HEK293 (cell line): ENCODE data around the gene MARK2.
A peak's percentile ranks its signal among the peaks of the same experiment; 100 is the strongest.

ENCODE experiments used
- CTCF ChIA-PET: fragments of 350-600 bp; formaldehyde crosslinking; extraction: SDS; loops from one replicate; lab custom pipeline; 2021; ENCODE audit warnings: antibody characterized with exemption; lab: Yijun Ruan, JAX
- POLR2A ChIA-PET: fragments of 300-600 bp; formaldehyde crosslinking; extraction: SDS; loops from one replicate; lab custom pipeline; 2020; ENCODE audit warnings: antibody characterized with exemption, inconsistent platforms; lab: Yijun Ruan, JAX
- H3K27ac ChIP-seq: fragments of 200-500 bp; sonication (Bioruptor generic); 2 replicates; pipeline ENCODE4 v1.5.1; 2014; ENCODE audit warnings: low read depth, low read length, control low read depth, inconsistent platforms; ENCODE audit errors: extremely low read depth
- H3K36me3 ChIP-seq, 2 experiments: fragments of 200-500 bp in 1 of 2; sonication (Bioruptor generic) in 1 of 2; 1 replicate in 1 of 2; 2 replicates in 1 of 2; pipeline ENCODE4 v1.5.1; 2014 to 2017; ENCODE audit warnings: inconsistent platforms in 2 of 2, low read length in 2 of 2; ENCODE audit not compliant: control insufficient read depth in 2 of 2, insufficient read depth in 1 of 2
- H3K4me1 ChIP-seq: fragments of 200-500 bp; sonication (Bioruptor generic); 2 replicates; pipeline ENCODE4 v1.5.1; 2014; ENCODE audit warnings: mild to moderate bottlenecking, low read length, inconsistent platforms; ENCODE audit not compliant: control insufficient read depth, insufficient read depth
- H3K4me3 ChIP-seq: 2 replicates; pipeline ENCODE4 v1.5.1; 2011; ENCODE audit warnings: low read depth, mild to moderate bottlenecking, control low read depth, low read length, moderate library complexity
- H3K9me3 ChIP-seq: fragments of 200-500 bp; sonication (Bioruptor generic); 2 replicates; pipeline ENCODE4 v1.5.1; 2014; ENCODE audit warnings: low read depth, low read length, inconsistent platforms; ENCODE audit not compliant: control insufficient read depth, insufficient read depth
- BCL11A ChIP-seq: fragments of 450-650 bp; formaldehyde crosslinking; IDR thresholded peaks from 2 replicates; pipeline ENCODE4 v1.5.1; 2016; ENCODE audit warnings: low read depth, missing biosample characterization, missing genetic modification characterization
- GLI2 ChIP-seq: fragments of 450-650 bp; formaldehyde crosslinking; IDR thresholded peaks from 2 replicates; pipeline ENCODE4; 2017; ENCODE audit warnings: missing biosample characterization, missing genetic modification characterization, low read depth, borderline replicate concordance
- GLIS2 ChIP-seq: fragments of 450-650 bp; formaldehyde crosslinking; IDR thresholded peaks from 2 replicates; pipeline ENCODE4 v1.5.1; 2016; ENCODE audit warnings: missing biosample characterization, missing genetic modification characterization
- IKZF3 ChIP-seq: fragments of 450-650 bp; IDR thresholded peaks from 2 replicates; pipeline ENCODE4 v1.5.0; 2018; ENCODE audit warnings: missing biosample characterization, mild to moderate bottlenecking, missing genetic modification characterization, moderate library complexity
- KLF1 ChIP-seq: fragments of 450-650 bp; formaldehyde crosslinking; IDR thresholded peaks from 2 replicates; pipeline ENCODE4 v1.5.1; 2016; ENCODE audit warnings: missing biosample characterization, missing genetic modification characterization
- PRDM1 ChIP-seq: fragments of 450-650 bp; formaldehyde crosslinking; IDR thresholded peaks from 2 replicates; pipeline ENCODE4; 2016; ENCODE audit warnings: missing biosample characterization, missing genetic modification characterization
- SP2 ChIP-seq: fragments of 450-650 bp; formaldehyde crosslinking; IDR thresholded peaks from 2 replicates; pipeline ENCODE4 v1.5.1; 2016; ENCODE audit warnings: missing biosample characterization, missing genetic modification characterization
- TRIM28 ChIP-seq: IDR thresholded peaks from 2 replicates; pipeline ENCODE4 v1.6.1; 2011; ENCODE audit warnings: low read length, control low read depth, borderline replicate concordance
- ZBTB17 ChIP-seq: fragments of 450-650 bp; formaldehyde crosslinking; IDR thresholded peaks from 2 replicates; pipeline ENCODE4 v1.5.1; 2016; ENCODE audit warnings: missing biosample characterization, missing genetic modification characterization
- ZBTB48 ChIP-seq: fragments of 450-650 bp; formaldehyde crosslinking; IDR thresholded peaks from 2 replicates; pipeline ENCODE4 v1.5.1; 2016; ENCODE audit warnings: missing biosample characterization, missing genetic modification characterization
- ZEB2 ChIP-seq: fragments of 450-650 bp; formaldehyde crosslinking; IDR thresholded peaks from 2 replicates; pipeline ENCODE4 v1.5.1; 2016; ENCODE audit warnings: missing biosample characterization, missing genetic modification characterization
- ZNF202 ChIP-seq: fragments of 450-650 bp; formaldehyde crosslinking; IDR thresholded peaks from 2 replicates; pipeline ENCODE4 v1.5.1; 2016; ENCODE audit warnings: missing biosample characterization, missing genetic modification characterization, borderline replicate concordance
- ZNF223 ChIP-seq: fragments of 450-650 bp; formaldehyde crosslinking; IDR thresholded peaks from 2 replicates; pipeline ENCODE4 v1.5.1; 2016; ENCODE audit warnings: missing biosample characterization, missing genetic modification characterization
- ZNF239 ChIP-seq: fragments of 450-650 bp; formaldehyde crosslinking; IDR thresholded peaks from 2 replicates; pipeline ENCODE4 v1.5.1; 2016; ENCODE audit warnings: missing biosample characterization, missing genetic modification characterization
- ZNF37A ChIP-seq: fragments of 450-650 bp; IDR thresholded peaks from 2 replicates; pipeline ENCODE4 v1.5.1; 2018; ENCODE audit warnings: missing biosample characterization, missing genetic modification characterization
- ZNF394 ChIP-seq: fragments of 450-650 bp; formaldehyde crosslinking; IDR thresholded peaks from 2 replicates; pipeline ENCODE4 v1.5.1; 2016; ENCODE audit warnings: missing biosample characterization, missing genetic modification characterization, mild to moderate bottlenecking, moderate library complexity, borderline replicate concordance
- ZNF426 ChIP-seq: fragments of 450-650 bp; formaldehyde crosslinking; IDR thresholded peaks from 2 replicates; pipeline ENCODE4 v1.5.1; 2017; ENCODE audit warnings: missing biosample characterization, missing genetic modification characterization, mild to moderate bottlenecking, inconsistent platforms, moderate library complexity
- ZNF48 ChIP-seq: fragments of 450-650 bp; formaldehyde crosslinking; IDR thresholded peaks from 2 replicates; pipeline ENCODE4 v1.5.1; 2016; ENCODE audit warnings: missing biosample characterization, missing genetic modification characterization
- ZNF510 ChIP-seq: fragments of 450-650 bp; formaldehyde crosslinking; IDR thresholded peaks from 2 replicates; pipeline ENCODE4 v1.5.1; 2018; ENCODE audit warnings: mild to moderate bottlenecking, missing genetic modification characterization, missing biosample characterization; ENCODE audit not compliant: insufficient replicate concordance
- ZNF571 ChIP-seq: fragments of 450-650 bp; formaldehyde crosslinking; IDR thresholded peaks from 2 replicates; pipeline ENCODE4 v1.5.0; 2017; ENCODE audit warnings: missing biosample characterization, missing genetic modification characterization
- ZNF830 ChIP-seq: fragments of 450-650 bp; IDR thresholded peaks from 2 replicates; pipeline ENCODE4 v1.5.0; 2018; ENCODE audit warnings: missing biosample characterization, missing genetic modification characterization, low read depth, mild to moderate bottlenecking, moderate library complexity
- ZNF837 ChIP-seq: fragments of 450-650 bp; formaldehyde crosslinking; IDR thresholded peaks from 2 replicates; pipeline ENCODE4 v1.5.1; 2016; ENCODE audit warnings: missing biosample characterization, missing genetic modification characterization
- TF ChIP-seq, protein P1 (sequence below): fragments of 450-650 bp; formaldehyde crosslinking; IDR thresholded peaks from 2 replicates; pipeline ENCODE4 v1.5.1; 2016; ENCODE audit warnings: missing biosample characterization, missing genetic modification characterization
- TF ChIP-seq, protein P2 (sequence below): fragments of 450-650 bp; formaldehyde crosslinking; IDR thresholded peaks from 2 replicates; pipeline ENCODE4 v1.5.1; 2016; ENCODE audit warnings: missing biosample characterization, missing genetic modification characterization, low read depth
- TF ChIP-seq, protein P3 (sequence below): fragments of 450-650 bp; formaldehyde crosslinking; IDR thresholded peaks from 2 replicates; pipeline ENCODE4 v1.5.1; 2016; ENCODE audit warnings: missing biosample characterization, missing genetic modification characterization

Gene MARK2

DNA sequence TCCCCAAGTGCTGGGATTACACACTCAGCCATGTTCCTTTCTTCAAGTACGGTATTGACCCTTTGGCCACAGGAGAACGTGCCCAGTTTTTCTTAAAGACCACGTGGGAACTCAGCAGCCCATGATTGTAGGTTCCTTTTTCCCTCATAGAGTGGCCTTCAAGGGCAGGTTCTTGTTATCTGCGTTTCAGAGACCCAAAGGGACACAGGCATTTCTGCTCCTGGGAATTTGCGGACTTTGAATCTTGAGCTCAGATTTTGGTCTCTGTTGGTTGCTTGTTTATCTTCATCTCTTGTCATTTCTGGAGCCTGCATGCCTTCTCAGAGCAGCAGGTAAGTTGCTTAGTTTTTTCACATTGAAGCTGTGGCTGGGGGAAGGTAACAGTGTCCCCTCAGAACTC lies 12.0 kb downstream of the MARK2 start:
- no peak for TF ChIP-seq ZEB2 (tag by site-specific recombination)
- TF ChIP-seq ZNF394, result no peak
- no peak for TF ChIP-seq TRIM28
- no peak for TF ChIP-seq ZNF830 (tag by site-specific recombination)
- TF ChIP-seq ZBTB17, result no peak
- TF ChIP-seq ZNF223 (tag by site-specific recombination), result no peak
- no peak for TF ChIP-seq IKZF3 (tag by site-specific recombination)
- TF ChIP-seq ZNF48 (tag by site-specific recombination), result no peak
- TF ChIP-seq GLIS2 (tag by site-specific recombination), result no peak
- no peak for TF ChIP-seq ZNF571 (tag by site-specific recombination)
- no peak for TF ChIP-seq ZNF239 (tag by site-specific recombination)
- TF ChIP-seq, protein P1, sequence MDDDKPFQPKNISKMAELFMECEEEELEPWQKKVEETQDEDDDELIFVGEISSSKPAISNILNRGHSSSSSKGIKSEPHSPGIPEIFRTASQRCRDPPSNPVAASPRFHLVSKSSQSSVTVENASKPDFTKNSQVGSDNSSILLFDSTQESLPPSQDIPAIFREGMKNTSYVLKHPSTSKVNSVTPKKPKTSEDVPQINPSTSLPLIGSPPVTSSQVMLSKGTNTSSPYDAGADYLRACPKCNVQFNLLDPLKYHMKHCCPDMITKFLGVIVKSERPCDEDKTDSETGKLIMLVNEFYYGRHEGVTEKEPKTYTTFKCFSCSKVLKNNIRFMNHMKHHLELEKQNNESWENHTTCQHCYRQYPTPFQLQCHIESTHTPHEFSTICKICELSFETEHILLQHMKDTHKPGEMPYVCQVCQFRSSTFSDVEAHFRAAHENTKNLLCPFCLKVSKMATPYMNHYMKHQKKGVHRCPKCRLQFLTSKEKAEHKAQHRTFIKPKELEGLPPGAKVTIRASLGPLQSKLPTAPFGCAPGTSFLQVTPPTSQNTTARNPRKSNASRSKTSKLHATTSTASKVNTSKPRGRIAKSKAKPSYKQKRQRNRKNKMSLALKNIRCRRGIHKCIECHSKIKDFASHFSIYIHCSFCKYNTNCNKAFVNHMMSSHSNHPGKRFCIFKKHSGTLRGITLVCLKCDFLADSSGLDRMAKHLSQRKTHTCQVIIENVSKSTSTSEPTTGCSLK (tag by site-specific recombination), result no peak
- no peak for TF ChIP-seq ZBTB48 (tag by site-specific recombination)
- TF ChIP-seq ZNF202, result no peak
- CTCF ChIA-PET, result interaction anchor here (0.6 kb wide), 1 partner anchor 87 kb away, joined by 3 read pairs; no protein-coding TSS in a partner anchor
- Histone ChIP-seq H3K27ac (no peak overlapping the region), H3K36me3 (no peaks in the 10 kb centered on the region; a peak in 1 of 3 replicates), H3K9me3 (no peaks in the 10 kb centered on the region), H3K4me3 (no peak overlapping the region), H3K4me1 (no peaks in the 10 kb centered on the region)
- POLR2A ChIA-PET, result interaction anchor here (0.8 to 1.8 kb wide), 2 partner anchors 11 to 292 kb away, joined by 4 to 7 read pairs; partner anchors contain the start of gene MARK2

DNA sequence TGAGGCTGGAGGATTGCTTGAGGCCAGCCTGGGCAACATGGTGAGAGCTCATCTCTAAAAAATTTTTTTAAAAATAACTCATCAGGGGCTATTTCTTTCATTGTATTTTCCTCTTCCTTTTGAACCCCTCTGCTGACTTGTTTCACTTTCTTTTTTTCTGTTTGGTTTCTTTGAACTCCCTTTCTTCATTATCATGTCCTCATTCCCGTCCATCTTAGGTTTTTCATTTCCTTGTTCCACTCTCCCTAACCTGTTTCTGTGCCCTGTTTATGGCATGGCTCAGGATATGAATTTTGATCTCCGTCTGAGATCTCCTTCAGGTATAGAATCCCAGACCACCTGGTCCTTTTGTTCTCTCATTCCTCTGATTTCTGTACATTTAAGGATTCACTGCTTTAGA lies 12.5 kb downstream of the MARK2 start:
- Histone ChIP-seq H3K9me3 (no peaks in the 10 kb centered on the region), H3K36me3 (no peaks in the 10 kb centered on the region; a peak in 1 of 3 replicates), H3K4me1 (no peaks in the 10 kb centered on the region)
- POLR2A ChIA-PET, result interaction anchor here (1.8 kb wide), 1 partner anchor 12 kb away, joined by 7 read pairs; the partner anchor contains the start of gene MARK2
- TF ChIP-seq ZNF426 (tag by site-specific recombination) (no peak), PRDM1 (tag by site-specific recombination) (peak; percentile 78)
- TF ChIP-seq, all 188 proteins: peak for 1
- CTCF ChIA-PET, result no interaction called here
- H3K4me3 ChIP-seq, result no peak overlapping the region
- H3K27ac ChIP-seq, result no peak overlapping the region

DNA sequence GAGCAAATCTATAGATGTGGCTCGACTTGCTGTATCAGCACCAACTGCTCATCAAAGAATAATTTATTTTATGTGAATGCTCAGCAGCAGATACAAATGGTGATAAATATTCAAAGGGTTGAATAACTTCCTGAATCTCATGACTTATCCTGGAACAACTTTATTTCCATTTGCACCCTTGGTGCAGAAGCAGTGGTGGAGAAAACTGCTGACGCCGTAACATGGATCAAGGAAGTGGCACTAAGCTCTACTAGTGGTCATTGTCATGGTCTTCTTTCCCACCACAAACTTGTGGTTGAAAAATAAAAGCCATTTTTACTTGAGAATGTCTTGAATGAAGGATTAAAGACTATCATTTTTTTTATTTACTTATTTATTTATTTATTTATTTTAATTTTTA lies 14.6 kb downstream of the MARK2 start:
- no peak overlapping the region for H3K4me3 ChIP-seq
- POLR2A ChIA-PET, result interaction anchor here (0.6 kb wide), 1 partner anchor 16 kb away, joined by 3 read pairs; no protein-coding TSS in a partner anchor
- H3K27ac ChIP-seq, result no peak overlapping the region
- no peaks in the 10 kb centered on the region for H3K9me3 ChIP-seq
- CTCF ChIA-PET, result interaction anchor here (0.6 to 1.1 kb wide), 2 partner anchors 17 to 93 kb away, joined by 3 read pairs; no protein-coding TSS in a partner anchor
- H3K4me1 ChIP-seq, result no peaks in the 10 kb centered on the region; the same call in 1 of the 2 replicates
- no peaks in the 10 kb centered on the region; a peak in 1 of 3 replicates for H3K36me3 ChIP-seq
- TF ChIP-seq SP2 (tag by site-specific recombination), result no peak
- TF ChIP-seq, protein P2, sequence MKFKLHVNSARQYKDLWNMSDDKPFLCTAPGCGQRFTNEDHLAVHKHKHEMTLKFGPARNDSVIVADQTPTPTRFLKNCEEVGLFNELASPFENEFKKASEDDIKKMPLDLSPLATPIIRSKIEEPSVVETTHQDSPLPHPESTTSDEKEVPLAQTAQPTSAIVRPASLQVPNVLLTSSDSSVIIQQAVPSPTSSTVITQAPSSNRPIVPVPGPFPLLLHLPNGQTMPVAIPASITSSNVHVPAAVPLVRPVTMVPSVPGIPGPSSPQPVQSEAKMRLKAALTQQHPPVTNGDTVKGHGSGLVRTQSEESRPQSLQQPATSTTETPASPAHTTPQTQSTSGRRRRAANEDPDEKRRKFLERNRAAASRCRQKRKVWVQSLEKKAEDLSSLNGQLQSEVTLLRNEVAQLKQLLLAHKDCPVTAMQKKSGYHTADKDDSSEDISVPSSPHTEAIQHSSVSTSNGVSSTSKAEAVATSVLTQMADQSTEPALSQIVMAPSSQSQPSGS (tag by site-specific recombination), result no peak
- TF ChIP-seq, protein P3, sequence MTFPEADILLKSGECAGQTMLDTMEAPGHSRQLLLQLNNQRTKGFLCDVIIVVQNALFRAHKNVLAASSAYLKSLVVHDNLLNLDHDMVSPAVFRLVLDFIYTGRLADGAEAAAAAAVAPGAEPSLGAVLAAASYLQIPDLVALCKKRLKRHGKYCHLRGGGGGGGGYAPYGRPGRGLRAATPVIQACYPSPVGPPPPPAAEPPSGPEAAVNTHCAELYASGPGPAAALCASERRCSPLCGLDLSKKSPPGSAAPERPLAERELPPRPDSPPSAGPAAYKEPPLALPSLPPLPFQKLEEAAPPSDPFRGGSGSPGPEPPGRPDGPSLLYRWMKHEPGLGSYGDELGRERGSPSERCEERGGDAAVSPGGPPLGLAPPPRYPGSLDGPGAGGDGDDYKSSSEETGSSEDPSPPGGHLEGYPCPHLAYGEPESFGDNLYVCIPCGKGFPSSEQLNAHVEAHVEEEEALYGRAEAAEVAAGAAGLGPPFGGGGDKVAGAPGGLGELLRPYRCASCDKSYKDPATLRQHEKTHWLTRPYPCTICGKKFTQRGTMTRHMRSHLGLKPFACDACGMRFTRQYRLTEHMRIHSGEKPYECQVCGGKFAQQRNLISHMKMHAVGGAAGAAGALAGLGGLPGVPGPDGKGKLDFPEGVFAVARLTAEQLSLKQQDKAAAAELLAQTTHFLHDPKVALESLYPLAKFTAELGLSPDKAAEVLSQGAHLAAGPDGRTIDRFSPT, result no peak
- TF ChIP-seq GLI2 (tag by site-specific recombination), result no peak
- TF ChIP-seq ZNF510 (tag by site-specific recombination), result no peak
- no peak for TF ChIP-seq ZNF37A (tag by site-specific recombination)
- TF ChIP-seq ZNF837 (tag by site-specific recombination), result no peak
- TF ChIP-seq KLF1, result no peak
- TF ChIP-seq BCL11A (tag by site-specific recombination), result no peak
- TF ChIP-seq PRDM1 (tag by site-specific recombination), result no peak
